GM19468 (cell line): ENCODE measurements around the gene RAI2.
A peak's percentile ranks its signal among the peaks of the same experiment; 100 is the strongest.
"Not testable (repeated sequence)": the region's sequence is repeated elsewhere in the genome, so short reads cannot be mapped to it uniquely, and the experiment has no call there.

Experiments used
- ATAC-seq: cut with Tn5 transposase; IDR thresholded peaks from one replicate; pipeline ENCODE4 v1.9.1; 2021; ENCODE audit warnings: mild to moderate bottlenecking, moderate library complexity, moderate number of reproducible peaks; ENCODE audit not compliant: unreplicated experiment; ENCODE audit errors: extremely low read depth

RAI2 gene

GRCh38 chrX:17788439-17788838, 72.7 kb downstream of the RAI2 start:
- ATAC-seq = no peak

GRCh38 chrX:17787557-17787956, 73.5 kb downstream of the RAI2 start:
- no peak for ATAC-seq

GRCh38 chrX:17786554-17787347, 74.3 kb downstream of the RAI2 start:
- ATAC-seq = not testable (repeated sequence)

- ATAC-seq = no peak
Measured at GRCh38 chrX:17779434-17779833, 81.7 kb downstream of the RAI2 start.

- no peak for ATAC-seq
Measured at GRCh38 chrX:17778997-17779396, 82.1 kb downstream of the RAI2 start.

GRCh38 chrX:17774053-17774452, 87.0 kb downstream of the RAI2 start:
- ATAC-seq = no peak

GRCh38 chrX:17773221-17773876, 87.7 kb downstream of the RAI2 start:
- no peak for ATAC-seq

- no peak for ATAC-seq
Measured at GRCh38 chrX:17769701-17770269, 91.3 kb downstream of the RAI2 start.

GRCh38 chrX:17768997-17769396, 92.1 kb downstream of the RAI2 start:
- ATAC-seq = no peak

- no peak for ATAC-seq
Measured at GRCh38 chrX:17767734-17768133, 93.4 kb downstream of the RAI2 start.

- no peak for ATAC-seq
Measured at GRCh38 chrX:17759990-17760389, 101.1 kb downstream of the RAI2 start.

- peak; percentile 79 for ATAC-seq
Measured at GRCh38 chrX:17758382-17758781, 102.7 kb downstream of the RAI2 start.

GRCh38 chrX:17750436-17750835, 110.7 kb downstream of the RAI2 start:
- no peak for ATAC-seq
